HG03460 (cell line): ENCODE measurements around the gene VWF.
"Not testable (repeated sequence)": the region's sequence is repeated elsewhere in the genome, so short reads cannot be mapped to it uniquely, and the experiment has no call there.

Source experiments
- ATAC-seq: cut with Tn5 transposase; IDR thresholded peaks from one replicate; pipeline ENCODE4 v1.9.1; 2021; ENCODE audit not compliant: unreplicated experiment

The VWF gene

DNA sequence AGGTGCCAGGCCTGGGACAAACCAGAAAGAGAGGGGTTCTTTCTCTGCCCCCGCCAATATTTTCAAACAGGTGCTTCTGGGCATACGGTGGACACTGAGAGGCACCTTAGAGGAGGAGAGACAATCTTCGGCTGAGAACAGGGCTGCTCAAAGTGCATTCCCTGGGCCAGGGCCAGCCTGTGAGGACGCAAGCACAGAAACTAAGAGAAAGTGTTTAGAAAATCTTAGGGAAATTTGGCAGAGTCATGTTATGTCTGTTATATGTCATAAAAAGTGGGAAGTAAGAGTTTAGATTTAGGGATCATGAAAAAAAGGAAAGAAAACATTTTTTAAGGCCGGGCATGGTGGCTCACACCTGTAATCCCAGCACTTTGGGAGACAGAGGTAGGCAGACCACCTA, 83.7 kb downstream of the VWF start:
- ATAC-seq = no peak

DNA sequence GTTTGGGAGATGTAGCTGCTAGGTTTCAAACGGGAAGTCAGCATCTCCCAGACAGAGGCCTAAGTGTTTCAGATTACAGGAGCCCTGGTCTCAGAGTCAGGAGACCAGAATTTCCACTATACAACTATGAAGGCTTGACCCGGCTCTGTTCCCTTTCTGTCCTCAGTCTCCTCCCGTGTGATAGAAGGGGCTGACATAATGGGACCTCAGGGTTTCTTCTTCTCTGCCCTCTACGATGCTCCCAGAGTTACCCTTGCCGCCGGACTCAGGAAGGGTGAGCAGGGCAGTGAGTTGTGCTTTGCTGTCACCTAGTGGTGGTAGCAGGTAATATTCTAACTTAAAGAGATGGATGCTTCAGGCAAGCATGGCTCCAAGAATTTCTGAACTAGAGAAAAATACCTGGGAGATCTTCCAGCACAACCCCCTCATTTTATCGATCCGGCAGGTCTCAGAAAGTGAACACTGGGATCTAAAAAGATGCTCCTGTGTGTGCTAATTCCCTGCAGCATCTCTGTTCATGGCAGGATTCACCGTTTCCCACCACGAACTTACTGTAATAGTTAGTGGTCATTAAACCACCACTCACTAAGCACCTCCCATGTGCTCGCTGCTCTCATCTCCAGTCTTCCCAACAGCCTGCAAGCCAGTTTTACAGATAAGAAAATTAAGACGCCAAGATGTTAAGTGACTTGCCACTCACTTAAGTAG, 84.4 kb downstream of the VWF start:
- no peak for ATAC-seq

DNA sequence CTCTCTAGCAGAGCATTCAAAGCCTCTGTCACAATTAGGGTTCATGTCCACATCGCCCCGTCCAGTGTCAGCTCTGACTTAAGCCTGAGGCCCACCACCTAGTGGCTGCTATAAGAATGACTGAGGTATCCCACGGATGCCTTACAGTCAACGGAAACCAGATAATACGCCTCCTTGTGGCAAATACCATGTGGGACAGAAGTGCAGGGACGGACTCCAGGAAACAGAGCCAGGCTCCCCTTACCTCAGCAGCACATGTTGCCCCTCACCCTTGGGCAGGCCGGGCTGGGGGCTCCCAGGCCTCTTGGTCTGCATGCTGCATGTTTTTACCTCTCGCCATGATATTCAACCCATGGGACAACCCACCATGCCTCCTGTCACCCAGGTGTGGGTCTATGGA, 86.3 kb downstream of the VWF start:
- ATAC-seq = no peak

DNA sequence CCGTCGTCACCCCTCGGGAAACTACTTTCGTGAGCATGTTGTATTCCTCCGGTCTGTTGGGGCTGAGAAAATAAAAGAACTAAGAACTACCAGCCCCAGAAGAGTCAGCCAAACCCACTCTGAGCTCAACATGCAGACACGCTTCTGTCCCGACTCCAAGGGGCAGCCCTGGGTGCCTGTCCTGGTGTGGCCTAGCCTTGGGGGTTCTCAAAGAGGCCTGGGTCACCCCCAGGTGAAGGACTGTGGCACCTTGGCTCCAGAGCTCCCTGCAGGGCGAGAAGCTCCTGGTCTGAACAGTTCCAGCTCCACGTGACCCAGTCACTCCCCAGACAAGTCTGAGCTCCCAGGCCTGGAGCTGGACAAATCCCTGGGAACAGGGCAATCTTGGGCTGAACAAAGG, 87.0 kb downstream of the VWF start:
- no peak for ATAC-seq

DNA sequence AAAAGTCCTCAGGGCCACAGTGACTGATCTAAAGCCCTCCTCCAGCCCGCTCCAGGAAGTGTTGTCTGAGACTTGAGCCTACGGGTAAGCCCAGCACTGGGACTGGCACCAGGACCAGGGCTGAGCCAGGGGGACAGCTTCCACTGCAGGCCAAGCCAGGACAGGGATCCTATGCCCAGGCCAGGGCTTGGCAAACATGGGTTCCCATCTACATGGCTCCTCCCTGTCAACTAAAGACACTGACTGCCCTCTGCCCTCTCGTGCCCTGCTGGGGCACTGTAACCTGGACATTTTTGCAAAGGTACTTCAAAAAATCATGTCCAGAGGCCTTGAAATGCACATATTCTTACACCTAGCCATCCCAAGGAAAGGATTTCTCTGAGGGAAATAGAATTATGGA, 88.0 kb downstream of the VWF start:
- no peak for ATAC-seq

DNA sequence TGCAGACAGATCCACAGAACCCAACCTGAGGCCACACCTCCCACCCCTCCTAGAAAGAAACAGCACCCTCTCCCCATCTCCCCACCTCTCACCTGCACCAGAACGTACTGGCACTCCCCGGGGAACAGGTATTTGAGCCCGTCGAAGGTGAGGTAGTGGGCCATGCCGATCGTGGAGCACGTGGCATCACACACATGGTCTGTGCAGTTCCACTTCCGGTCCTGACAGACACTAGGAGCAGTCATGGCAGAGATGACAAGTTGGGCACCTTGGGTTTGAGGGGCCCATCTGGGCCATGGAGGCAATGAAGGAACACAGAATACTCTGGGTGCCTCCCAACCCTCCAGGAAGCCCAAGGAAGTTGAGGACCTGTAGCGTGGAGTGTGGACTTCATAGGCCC, 89.9 kb downstream of the VWF start:
- no peak for ATAC-seq

GRCh38 chr12:6033546-6033945, 90.9 kb downstream of the VWF start:
- no peak for ATAC-seq

DNA sequence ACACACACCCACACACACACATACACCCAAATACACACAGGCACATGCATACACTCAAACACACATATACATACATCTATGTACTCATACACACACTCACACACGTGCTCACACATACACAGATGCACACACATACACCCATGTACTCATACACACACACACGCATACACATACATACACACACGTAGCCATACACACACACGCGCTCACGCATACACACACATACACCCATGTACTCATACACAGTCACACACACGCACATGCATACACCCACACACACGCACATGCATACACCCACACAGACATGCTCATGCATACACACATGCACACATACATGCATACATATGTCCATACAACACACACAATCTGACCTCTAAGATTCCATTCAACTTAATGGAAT, 91.7 kb downstream of the VWF start:
- no peak for ATAC-seq

DNA sequence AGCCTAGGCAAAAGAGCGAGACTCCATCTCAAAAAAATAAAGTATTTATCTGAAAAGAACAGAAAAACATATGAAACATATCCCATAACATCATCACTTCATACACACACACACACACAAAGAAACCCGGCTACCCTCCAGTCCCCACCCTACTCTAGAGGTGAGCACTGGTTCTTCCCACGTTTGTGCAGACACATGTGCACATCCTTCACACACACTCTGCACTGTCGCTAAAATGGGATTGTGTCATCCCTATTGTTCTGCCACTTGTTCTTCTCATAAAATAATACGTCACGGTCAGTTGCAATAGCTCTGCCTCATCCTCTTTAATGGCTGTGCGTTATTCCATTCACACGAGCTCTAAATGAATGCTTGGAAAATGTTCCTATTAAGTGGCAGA, 93.5 kb downstream of the VWF start:
- no peak for ATAC-seq

- ATAC-seq = no peak
These were observed 94.4 kb downstream of the VWF start for GRCh38 chr12:6030081-6030480.

DNA sequence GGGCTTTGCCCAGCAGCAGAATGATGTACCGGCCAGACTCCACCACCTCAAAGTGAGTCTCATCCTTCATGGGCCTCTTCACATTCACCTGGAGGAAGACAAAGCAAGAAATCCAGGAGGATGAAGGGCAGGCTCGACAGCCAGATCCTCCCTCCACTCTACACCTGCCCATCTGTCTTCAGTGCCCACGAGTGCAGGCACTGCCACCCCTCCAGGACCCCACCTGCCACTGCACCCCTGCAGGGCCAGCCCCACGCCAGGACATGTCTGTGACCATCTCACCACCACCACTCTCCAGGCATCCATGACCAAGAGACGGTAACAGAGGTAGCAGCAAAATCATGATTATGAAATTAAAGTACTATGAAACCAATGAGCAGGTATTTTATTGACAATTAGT, 95.1 kb downstream of the VWF start:
- no peak for ATAC-seq

- ATAC-seq = no peak
These were observed 97.5 kb downstream of the VWF start for GRCh38 chr12:6026998-6027397.

GRCh38 chr12:6025703-6026298, 98.7 kb downstream of the VWF start:
- not testable (repeated sequence) for ATAC-seq

GRCh38 chr12:6024066-6024465, 100.4 kb downstream of the VWF start:
- not testable (repeated sequence) for ATAC-seq

- no peak for ATAC-seq
These were observed 103.5 kb downstream of the VWF start for GRCh38 chr12:6020930-6021329.

DNA sequence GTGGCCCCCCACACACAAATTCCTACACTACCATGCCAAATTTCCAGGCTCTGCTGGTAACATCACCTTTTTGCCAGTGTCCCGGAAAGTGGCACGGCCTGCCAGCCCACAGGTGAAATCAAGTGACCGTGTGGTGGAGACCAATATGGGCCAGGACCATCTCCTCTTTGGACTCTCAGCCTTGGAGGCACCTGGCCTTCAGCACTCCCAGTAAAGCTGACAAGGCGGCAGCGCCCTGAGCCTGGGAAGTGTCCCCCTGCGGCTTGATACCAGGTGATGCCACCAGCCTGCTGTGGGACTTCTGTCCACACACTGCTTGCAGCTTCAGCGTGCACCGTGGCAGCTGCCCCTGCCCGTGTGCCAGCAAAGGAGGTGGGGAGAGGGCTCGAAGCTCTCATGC, 104.0 kb downstream of the VWF start:
- ATAC-seq = not testable (repeated sequence)

DNA sequence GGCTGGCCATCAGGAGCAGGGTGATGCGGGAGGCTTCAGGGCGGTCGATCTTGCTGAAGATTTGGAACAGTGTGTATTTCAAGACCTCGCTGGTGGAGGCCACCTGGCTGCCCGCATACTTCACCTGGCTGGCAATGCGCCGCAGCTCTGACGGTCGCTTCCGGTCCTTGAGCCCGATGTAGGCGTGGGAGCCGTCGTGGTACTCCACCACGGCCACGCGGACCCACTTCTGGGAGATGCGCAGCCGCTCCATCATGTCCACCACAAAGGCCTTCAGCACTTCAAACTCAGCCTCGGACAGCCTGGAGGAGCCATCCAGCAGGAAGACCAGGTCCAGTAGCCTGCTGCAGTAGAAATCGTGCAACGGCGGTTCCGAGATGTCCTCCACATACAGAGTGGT, 105.2 kb downstream of the VWF start:
- not testable (repeated sequence) for ATAC-seq

GRCh38 chr12:6018265-6018664, 106.2 kb downstream of the VWF start:
- no peak for ATAC-seq

- no peak for ATAC-seq
These were observed 107.7 kb downstream of the VWF start for GRCh38 chr12:6016756-6017155.

GRCh38 chr12:6016004-6016403, 108.5 kb downstream of the VWF start:
- not testable (repeated sequence) for ATAC-seq

DNA sequence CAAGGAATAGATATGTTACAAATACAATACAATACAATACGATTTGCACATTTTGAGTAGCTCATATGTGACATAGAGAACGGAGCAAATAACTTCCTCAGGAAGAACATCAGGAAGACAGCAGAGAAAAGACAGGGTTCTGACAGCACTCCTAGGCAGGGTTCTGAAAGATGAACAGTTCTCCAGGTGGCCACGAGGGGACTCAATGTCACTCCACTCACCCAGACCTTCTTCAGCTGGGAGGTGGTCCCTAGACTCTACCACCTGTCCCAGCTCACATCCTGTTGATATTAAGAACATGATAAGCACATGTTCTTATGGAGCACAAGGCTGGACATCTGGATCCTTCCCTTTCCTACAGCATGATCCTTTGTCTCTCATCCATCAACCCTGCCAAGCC, 109.2 kb downstream of the VWF start:
- not testable (repeated sequence) for ATAC-seq

- not testable (repeated sequence) for ATAC-seq
These were observed 113.7 kb downstream of the VWF start for GRCh38 chr12:6010631-6011350.
